Activated T-helper 1 cell treated with Interleukin-2 at 50 U/mL for 16 hours (primary cell): Measurements from ENCODE around the gene RNF144B.
"Not testable (repeated sequence)": the region's sequence is repeated elsewhere in the genome, so short reads cannot be mapped to it uniquely, and the experiment has no call there.

Experiments
- DNase-seq: peaks from one replicate; pipeline ENCODE4 v3.0.0-alpha.2; 2020; ENCODE audit warnings: low read depth

The RNF144B gene

DNA sequence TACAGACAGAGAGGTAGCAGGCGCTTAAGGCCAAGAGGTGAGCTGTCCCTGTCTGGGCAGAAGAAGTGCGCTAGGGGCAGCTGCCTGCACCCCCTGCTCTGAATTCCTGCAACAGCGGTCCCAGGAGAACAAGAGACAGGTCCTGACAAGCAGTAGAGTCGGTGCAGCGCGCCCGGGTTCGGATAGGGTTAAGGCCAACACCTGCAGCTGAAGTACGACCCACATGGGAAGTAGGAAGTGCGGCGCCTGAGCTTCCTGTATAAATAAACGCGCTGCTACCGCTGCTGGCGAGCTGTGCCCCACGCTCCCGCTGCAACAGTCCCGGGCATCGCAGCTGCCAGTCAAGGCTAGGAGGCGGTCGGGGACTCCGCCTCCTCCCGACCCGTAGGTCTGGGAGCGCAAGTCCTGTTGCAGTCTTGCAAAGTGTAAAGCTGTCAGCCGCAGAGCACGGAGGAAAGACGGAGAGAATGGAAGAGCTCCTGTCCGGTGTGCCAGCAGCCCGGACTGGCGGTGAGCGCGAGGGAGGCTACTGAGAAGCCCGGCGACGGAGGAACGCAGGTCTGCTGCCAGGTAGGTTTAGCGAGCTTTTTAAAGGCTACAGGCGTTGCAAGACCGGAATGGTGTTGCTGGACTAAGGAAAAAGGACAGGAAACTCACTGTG, at the start of gene RNF144B:
Gene RNF144B (plus strand): TSS at position 290 of the 661 bp plus-strand sequence. CDS start 12,185 bp downstream, outside the sequence.
- DNase-seq, result peak; percentile 41

DNA sequence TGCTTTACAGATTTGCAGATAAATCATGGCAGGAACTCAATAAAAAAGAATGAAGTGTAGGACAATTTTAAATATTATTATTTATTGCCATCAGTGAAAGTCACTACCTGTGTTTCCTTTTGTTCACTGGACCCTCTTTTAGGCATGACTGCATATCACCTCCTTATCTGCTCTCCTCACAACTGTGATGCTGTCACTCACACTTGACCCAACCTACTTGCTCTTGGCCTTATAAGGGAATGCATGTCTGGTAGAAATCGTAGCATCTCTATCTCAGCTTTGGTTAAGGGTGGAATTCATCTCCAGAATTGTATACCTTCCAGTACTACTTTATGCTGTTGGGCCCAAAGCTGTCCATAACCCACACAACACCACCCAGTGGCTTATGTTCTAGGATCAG, 47.6 kb upstream of the RNF144B start:
- no peak for DNase-seq

DNA sequence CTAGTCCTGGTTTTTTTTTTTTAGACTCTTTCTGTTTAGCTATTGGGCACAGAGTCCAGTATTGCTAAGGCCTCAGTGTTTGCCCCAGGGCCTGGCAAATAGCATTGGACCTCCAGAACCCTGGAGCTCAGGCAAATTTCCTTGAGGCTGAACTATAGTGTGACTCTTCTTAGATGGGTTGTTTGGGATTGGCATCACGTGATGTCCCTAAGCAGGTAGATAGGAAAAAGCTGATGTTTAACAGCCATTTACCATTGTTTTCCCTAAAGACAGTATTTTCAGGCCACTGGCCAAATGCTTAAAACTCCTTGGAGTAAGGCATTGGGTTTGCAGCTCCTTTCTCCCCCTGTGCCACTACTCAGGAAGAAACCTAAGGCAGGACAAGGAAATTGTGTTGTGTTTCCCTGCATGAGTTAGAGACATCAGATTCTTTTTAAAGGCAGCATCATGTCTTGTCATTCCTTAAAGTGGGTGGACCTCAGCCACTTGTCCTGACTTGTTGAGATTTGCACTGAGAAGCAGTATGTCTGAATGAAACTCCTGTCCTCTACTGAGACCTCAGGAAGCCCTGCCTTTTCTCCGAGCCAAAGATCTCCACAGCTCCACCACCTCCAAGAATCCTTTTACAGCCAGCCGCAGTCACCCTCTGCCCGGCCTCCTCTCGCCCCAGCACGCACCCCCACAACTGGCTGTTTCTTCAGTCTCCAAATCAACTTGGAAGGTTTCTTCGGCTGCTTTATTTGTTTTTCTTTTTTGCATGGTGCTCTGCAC, 46.2 kb upstream of the RNF144B start:
- DNase-seq, result no peak

DNA sequence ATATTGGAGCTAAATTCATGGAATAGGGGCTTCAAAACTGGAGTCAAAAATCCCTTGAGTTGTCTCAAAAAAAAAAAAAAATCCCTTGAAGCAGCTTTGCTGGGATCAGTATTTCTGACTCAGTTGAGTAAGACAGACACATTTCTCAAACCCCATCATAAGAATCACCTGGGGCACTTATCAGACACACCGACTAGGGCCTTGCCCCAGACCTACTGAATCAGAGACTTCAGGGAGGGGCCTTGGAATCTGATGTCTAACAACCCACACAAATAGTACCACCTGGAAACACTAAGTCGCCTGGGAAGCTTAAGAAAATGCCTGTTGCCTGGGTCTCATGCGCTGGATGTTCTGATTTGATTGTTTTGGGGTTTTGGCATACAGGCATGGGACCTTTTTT, 44.9 kb upstream of the RNF144B start:
- DNase-seq, result no peak

DNA sequence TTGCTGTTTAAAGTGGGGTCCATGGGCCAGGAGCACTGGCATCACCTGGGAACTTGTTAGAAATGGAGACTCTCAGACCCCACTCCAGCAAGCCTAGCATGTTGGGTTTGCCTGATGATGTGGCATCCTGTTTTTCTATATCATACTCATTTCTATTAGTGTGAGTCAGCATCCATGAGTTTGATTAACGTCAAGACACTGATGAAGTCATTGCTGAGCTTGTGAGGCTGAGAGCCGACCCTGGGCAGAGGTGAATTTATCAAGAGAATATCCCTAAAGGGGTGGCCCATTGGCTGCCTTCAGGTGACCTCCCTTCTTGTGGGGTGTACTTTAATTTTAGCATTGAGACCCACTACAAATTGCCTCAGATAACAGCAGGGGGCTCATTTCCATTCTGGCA, 43.4 kb upstream of the RNF144B start:
- DNase-seq, result no peak

DNA sequence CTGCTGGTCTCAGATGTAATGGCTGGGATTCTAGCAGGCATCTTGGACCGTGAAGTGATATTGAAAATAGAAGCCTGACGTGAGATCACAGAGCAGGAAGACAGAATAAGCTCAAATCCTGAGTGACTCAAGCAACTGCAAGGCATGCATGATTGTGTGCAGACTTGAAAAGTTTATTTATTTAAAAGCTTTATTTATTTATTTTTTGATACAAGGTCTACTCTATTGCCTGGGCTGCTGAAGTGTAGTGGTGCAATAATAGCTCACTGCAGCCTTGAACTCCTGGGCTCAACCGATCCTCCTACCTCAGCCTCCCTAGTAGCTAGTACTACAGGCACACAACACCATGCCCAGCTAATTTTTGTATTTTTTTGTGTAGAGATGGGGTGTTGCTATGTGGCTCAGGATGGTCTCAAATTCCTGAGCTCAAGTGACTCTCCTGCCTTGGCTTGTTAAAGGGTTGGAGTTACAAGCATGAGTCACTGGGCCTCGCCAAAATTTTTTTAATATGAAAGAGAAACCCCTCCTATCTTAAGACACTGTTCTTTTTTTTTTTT, 40.1 kb upstream of the RNF144B start:
- DNase-seq, result no peak

DNA sequence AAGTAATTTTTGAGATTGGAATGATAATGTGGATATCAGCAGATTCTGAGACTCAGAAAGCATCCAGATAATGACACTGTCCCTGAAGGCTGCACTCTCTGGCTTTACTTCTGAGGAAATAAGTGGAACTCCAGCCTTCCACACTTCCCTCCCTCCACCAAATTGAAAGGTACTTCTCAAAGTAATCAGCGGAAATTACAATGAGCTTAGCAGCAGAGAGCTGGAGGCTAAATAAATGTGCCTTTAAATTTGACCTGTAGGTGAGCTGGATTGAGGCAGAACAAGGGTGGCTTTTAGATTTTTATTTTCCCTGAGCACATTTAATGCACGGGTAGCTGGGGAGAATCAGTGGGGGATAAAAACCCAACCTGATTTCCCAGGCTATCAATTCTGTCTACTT, 39.3 kb upstream of the RNF144B start:
- no peak for DNase-seq

DNA sequence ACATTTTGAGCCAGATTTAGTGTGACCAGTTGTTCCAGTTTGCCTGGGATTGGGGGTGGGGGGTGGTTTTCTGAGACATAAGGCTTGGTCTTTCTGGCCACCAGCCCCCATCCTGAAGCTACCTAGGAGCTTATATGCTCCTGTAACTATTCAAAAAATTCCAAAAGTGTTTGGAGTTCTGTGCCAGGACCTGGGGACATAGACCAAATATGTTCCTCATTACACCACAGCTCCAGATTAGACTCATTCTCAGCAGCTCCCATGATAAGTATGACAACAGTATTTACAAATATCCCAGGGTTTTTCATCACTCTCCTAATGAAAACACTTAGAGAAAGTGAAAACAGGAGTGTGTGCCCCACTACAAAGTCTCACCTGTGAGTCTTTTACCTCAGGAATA, 37.8 kb upstream of the RNF144B start:
- no peak for DNase-seq

DNA sequence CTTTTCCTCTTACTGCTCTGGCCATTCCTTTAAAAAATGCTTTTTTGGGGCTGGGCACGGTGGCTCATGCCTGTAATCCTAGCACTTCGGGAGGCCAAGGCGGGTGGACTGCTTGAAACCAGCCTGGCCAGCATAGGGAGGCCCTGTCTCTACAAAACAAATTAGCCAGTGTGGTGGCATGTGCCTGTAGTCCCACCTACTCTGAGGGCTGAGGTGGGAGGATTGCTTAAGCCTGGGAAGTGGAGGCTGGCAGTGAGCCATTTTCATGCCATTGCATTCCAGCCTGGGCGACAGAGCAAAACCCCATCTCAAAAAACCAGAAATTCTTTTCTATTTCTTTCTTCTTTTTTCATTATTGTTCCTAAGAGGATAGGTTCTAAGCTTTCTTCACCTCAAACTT, 36.9 kb upstream of the RNF144B start:
- no peak for DNase-seq

DNA sequence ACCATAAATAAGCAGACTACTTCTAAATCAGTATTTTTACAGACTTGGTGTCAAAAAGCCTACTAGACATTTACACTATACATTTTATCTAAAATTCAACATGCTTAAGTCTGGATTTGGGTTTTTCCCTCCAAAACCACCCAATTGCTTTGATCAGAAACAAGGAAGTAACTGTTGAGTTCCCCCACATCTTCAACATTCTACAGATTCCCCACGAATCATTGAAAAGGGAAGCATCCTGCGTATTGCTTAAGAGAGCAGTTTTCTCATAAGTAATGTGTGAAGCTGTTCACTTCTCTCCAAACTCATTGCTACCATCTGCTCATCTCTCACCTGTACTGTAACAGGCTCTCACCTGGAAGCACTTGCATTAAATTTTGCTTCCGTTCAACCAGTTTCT, 36.4 kb upstream of the RNF144B start:
- DNase-seq, result no peak

DNA sequence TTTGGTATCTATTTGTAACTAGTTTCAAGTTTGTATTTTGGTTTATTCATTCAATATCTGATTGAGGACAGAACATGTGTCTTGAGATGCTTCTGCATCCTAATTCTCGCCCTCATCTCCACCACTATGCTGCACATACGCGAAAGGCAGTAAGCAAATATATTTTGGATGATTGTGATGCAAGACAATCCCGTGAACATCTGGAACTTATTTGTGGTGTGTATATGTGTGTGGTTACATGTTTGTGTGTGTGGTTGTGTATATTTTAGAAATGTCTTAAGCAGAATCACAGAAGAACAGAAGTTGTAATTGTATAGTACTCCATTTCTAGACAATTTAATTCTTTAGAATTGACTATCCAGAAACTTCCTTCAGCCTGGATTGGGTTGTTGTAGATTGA, 35.1 kb upstream of the RNF144B start:
- no peak for DNase-seq

DNA sequence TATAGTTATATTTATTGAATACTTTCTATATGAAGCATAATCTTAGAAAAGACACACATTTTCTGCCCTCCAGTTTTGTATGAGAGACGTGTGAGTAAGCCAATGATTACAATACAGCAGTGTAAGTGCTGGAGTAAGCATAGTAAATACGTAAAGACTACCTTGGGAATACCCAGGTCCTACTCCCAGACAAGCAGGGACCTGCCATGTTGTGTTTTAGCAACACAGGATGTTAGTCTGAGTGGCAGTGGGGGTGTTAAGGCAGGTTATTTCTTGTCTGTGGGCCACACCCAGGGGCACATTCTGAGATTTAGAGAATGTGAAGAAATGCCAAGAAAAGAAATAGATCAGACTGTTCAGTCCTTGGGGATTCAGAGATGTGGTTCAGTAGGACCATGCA, 34.3 kb upstream of the RNF144B start:
- DNase-seq, result no peak

DNA sequence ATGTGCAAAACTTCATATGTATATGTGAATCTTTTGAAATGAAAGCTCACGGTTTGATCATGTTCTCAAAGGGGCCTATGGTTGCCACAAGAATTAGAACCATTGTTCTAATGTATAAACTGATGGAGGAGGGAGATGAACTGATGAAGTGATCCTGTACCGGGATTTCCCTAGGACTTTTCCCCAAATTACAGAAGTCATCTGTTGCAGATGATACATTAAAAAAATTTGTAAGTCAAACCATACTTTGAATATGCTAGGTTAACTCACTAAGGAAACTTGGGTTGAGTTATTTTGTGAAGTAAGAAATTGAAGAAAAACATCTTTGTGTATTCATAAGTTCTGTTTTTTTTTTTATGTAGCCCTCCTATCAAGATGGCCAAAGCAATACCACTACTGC, 33.9 kb upstream of the RNF144B start:
- no peak for DNase-seq

DNA sequence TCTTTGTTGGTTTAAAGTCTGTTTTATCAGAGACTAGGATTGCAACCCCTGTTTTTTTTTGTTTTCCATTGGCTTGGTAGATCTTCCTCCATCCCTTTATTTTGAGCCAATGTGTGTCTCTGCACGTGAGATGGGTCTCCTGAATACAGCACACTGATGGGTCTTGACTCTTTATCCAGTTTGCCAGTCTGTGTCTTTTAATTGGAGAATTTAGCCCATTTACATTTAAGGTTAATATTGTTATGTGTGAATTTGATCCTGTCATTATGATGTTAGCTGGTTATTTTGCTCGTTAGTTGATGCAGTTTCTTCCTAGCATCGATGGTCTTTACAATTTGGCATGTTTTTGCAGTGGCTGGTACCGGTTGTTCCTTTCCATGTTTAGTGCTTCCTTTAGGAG, 29.6 kb upstream of the RNF144B start:
- DNase-seq, result not testable (repeated sequence)

DNA sequence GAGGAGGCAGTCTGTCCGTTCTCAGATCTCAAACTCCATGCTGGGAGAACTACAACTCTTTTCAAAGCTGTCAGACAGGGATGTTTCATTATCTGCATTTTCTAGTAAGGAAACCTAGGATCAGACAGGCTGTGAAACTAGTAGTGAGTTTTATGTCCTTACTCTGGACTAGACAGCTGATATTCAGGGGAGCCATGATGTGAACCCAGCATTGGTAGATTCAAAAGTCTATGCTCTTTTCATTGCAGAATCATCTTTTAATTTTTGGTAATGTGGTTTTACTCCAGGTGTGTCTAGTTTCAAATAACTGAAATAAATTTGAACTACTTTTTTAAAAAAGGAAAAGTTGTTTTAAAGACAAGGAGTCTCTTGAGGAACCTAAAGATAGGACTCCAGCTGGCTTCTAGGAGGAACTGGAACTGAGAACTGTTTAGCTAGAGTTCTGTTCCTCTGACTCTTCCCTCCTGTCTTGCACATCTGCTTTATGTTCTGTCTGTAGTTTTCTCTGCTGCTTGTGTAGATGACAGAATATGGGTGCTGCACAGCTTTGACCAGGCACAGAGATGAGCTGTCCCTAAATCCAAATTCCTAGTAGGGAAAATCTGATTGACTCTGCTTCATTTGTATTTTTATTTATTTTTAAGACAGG, 27.8 kb upstream of the RNF144B start:
- no peak for DNase-seq

DNA sequence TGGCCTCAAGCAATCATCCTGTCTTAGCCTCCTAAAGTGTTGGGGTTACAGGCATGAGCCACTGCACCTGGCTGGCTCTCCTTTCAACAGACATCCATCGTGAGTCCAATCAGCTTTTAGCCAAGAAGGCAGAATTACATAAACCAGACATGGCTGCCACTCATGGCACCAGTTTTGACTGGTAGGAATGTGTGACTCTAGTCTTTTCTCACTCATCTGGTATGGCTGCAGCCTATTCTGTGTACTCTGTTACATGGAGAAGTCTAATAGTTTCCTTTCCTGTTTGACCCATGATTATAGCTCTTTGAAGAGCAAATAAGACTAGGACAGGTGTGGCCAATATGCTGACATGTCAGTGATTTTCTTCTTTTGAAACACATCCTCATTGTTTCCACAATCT, 27.0 kb upstream of the RNF144B start:
- no peak for DNase-seq

DNA sequence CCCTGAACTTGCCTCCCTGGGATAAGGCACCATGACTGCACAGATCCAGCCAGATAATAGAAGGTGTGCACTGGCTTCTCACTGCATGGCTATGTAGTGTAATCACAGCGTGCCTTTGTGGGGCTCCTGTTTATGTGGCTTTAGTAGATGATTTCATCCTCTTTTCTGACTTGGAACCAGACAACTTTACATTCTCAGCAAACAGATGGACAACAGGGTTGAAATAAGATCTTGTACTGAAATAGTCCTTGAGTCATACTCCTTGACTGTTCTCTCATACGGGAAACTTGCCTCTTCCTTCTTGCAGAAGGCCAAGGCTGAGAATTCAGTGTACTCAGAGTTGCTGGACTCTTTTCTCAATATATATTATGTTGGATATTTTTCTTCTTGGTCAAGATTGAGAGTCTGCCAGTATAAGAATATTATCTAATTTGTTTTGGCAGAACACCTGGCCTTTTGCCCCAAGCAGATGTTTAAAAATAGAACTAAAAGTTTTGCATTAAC, 25.0 kb upstream of the RNF144B start:
- no peak for DNase-seq

DNA sequence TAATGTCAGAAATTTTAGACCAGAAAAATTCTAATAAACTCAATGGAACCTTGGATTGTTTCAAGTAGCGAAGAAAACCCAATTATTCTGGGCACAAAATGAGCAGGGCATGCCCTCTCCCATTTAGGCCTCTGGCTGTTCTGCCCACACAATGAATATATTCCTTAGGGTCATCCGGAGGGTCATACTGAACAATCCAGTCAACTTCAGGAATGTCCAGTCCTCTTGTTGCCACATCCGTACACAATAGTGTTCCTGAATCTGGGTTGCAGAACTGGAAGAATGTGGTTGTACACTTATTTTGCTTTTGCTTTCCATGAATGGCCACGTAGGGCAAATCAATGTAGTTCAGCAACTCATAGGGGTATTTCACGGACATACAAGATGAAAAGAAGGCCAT, 23.4 kb upstream of the RNF144B start:
- DNase-seq, result no peak

DNA sequence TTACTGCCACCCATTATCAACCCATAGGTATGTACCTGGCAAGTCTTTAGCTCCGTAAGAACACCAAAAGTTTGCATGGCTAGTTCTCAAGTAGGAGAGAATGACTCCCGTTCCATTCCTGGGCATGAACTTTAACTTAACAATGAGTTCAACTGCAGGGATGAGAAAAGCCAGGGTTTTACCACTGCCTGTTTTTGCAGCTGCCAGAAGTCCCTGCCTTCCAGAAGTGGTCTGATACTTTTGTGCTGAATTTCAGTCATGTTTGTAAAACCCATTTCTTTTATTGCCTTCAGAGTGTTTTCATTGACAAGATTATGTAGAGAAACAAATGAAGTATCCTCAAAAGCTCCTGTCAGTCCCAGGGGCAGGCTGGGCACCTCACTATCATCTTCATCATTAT, 22.6 kb upstream of the RNF144B start:
- not testable (repeated sequence) for DNase-seq

DNA sequence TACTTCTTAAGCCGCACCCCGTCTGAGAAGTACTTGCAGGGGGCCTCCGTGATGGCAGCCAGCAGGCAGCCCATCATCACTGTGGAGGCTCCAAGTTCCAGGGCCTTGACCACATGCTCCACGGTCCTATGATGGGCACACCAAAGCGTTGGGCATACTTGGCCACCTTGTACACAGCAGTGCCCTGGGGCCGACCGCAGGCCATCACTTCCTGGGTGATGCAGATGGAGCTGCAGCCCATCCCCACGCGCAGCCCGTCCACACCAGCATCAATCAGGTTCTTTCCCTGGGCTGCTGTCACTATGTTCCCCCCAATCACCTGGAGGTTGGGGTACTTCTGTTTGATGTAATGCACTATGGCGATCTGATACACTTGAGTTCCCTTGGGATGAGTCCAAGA, 19.8 kb upstream of the RNF144B start:
- DNase-seq, result no peak

DNA sequence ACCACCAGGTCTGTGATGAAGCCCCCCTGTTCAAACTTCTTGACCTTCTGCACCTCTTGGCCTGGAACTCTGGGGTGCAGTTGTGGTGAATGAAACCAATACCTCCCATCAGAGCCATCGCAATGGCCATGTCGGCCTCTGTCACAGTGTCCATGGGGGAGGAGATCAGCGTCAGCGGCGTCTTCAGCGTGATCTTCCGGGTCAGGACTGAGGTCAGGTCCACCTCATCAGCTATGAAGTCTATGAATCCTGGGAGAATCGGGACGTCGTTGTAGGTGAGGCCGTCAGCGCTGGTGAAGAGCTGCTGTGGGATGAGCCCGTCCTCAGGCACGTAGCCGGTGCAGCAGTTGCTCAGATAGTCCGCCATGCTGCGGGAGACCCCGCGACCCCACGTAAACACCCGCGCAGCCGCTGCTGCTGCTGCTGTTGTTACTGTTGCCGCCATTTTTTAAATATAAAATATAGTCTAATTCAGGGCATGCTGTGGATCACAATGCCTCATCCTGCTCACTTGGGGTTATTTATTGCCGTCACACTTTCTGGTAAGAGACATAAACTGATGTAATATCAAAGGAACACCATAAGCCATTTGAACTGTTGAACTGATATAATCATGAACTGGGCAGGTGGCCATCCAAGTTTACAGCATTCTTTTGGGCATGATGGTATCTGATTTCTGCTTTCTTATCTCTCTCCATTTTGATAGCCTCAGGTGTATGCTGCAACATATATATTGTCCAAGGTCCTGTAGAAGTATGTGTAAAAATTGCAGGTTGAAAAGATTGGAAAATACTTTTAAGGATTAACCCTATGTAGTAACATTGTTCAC, 18.7 kb upstream of the RNF144B start:
- DNase-seq, result no peak

DNA sequence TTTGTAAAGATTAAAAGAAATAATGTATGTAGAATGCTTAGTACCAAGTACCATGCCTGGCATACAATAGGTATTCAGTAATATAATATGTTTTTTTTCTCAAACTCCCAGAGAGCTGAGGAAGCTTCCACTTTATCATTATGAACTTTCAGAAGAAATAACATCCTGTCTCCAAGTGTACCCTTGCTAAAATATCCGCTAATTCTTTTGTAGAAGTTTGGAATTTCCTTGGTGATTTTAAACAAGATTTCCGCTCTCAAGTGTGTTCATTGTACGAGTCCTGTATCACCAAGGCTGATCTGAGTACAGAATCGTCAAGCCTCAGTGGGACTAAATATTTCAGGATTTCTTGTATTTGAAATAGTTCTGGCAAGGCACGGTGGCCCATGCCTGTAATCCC, 16.1 kb upstream of the RNF144B start:
- no peak for DNase-seq
